ENCODE data around the gene TBATA. TPM values are rescaled to one million over a fixed set of nuclear protein-coding genes. Genes with fewer than 3 reads are reported as not detected.

The TBATA gene
- total and polyA plus RNA-seq, 2 of the 8 experiments (the other 6 are each of a cell fraction or from before 2014, with no cell fraction given) = not detected

- Histone ChIP-seq H2BK15ac (ENCODE audit: low read length) (no peak overlapping the region), H3K27me3 (replicated peaks in 1 of 4; ENCODE audit: control insufficient read depth in 3 of 4, extremely low read depth in 1 of 4, insufficient read depth in 3 of 4, low read length in 3 of 4) (peaks cover 0 to 2% (median 0%) of the 10 kb centered on the region in 4 experiments; a peak in 1 of 7 replicates), H3K23ac (ENCODE audit: insufficient read length) (no peak overlapping the region), H4K5ac (ENCODE audit: insufficient read length, low read depth, low read length) (no peak overlapping the region), H2AK5ac (ENCODE audit: low read depth, low read length) (no peak overlapping the region), H3K9me3 (ENCODE audit: insufficient read depth in 2 of 2, low read depth in 1 of 2, low read length in 1 of 2) (no peaks in the 10 kb centered on the region), H3K79me1 (ENCODE audit: low read depth, low read length) (no peaks in the 10 kb centered on the region), H3K56ac (replicated peaks; ENCODE audit: insufficient read length, low read depth, low read length) (no peak overlapping the region), H3K4ac (replicated peaks; ENCODE audit: insufficient read length, low read depth, low read length) (no peak overlapping the region), H3K23me2 (ENCODE audit: low read depth, low read length) (no peaks in the 10 kb centered on the region), H2BK5ac (ENCODE audit: low read depth, low read length) (no peak overlapping the region; the same call in 1 of the 2 replicates), H2BK12ac (ENCODE audit: low read depth, low read length) (no peak overlapping the region), H2BK120ac (replicated peaks; ENCODE audit: low read depth, low read length) (no peak overlapping the region), H3K27ac (ENCODE audit: low read depth, low read length) (no peak overlapping the region), H3K79me2 (ENCODE audit: control insufficient read depth in 1 of 2, insufficient read depth in 2 of 2, low read length in 2 of 2) (no peaks in the 10 kb centered on the region), H3K4me1 (replicated peaks in 1 of 4; ENCODE audit: control insufficient read depth in 3 of 4, insufficient read depth in 4 of 4, low read length in 3 of 4) (peaks cover 0 to 4% (median 0%) of the 10 kb centered on the region in 4 experiments; a peak in 1 of 7 replicates), H2AFZ (ENCODE audit: low read length) (no peak overlapping the region), H2BK20ac (ENCODE audit: low read length) (no peak overlapping the region), H4K20me1 (replicated peaks in 1 of 2; ENCODE audit: control insufficient read depth in 1 of 2, insufficient read depth in 2 of 2, low read length in 2 of 2) (no peaks in the 10 kb centered on the region), H4K91ac (replicated peaks; ENCODE audit: insufficient read length, low read length) (no peak overlapping the region), H3K36me3 (ENCODE audit: control insufficient read depth in 2 of 4, insufficient read depth in 4 of 4, low read length in 3 of 4) (no peaks in the 10 kb centered on the region; a peak in 1 of 8 replicates), H4K8ac (ENCODE audit: extremely low read depth, insufficient read depth, low read length) (no peak overlapping the region; the same call in 1 of the 2 replicates), H3K14ac (ENCODE audit: insufficient read length) (no peak overlapping the region), H3K4me2 (ENCODE audit: insufficient read depth in 1 of 2, low read depth in 2 of 2, low read length in 2 of 2) (no peak overlapping the region), H3K18ac (ENCODE audit: extremely low read depth, low read length) (no peak overlapping the region), H3K4me3 (ENCODE audit: extremely low read depth in 1 of 4, insufficient read depth in 2 of 4, low read depth in 3 of 4, low read length in 4 of 4) (no peak overlapping the region), H3K9ac (replicated peaks in 1 of 4; ENCODE audit: extremely low read depth in 1 of 4, low read depth in 3 of 4, low read length in 3 of 4) (no peak overlapping the region)
- TF ChIP-seq CBX8 (IDR thresholded peaks at IDR 0.05; ENCODE audit: borderline replicate concordance, low read depth, low read length) (no peak), PHF8 (conservative IDR thresholded peaks at IDR 0.05; ENCODE audit: low read depth, low read length) (no peak), GTF2F1 (IDR thresholded peaks at IDR 0.05; ENCODE audit: borderline replicate concordance, low read depth, low read length) (no peak)
- DNase-seq (ENCODE audit: low read depth in 1 of 2, low spot score in 2 of 2) (no peak), FAIRE-seq (no peak)
- POLR2A ChIA-PET (ENCODE audit: partially characterized antibody) = no interaction called here
- 89% methylated on average over 11 of the region's 12 CpGs; no CpG with 5 or more reads in 1 of the 2 experiments for WGBS, 2 experiments (ENCODE audit: extremely low coverage in 1 of 2, insufficient coverage in 1 of 2, insufficient read length in 1 of 2, insufficient replicate concordance in 2 of 2, low coverage in 1 of 2, low lambda C conversion rate in 2 of 2, missing lambda C conversion rate in 1 of 2)
- CTCF ChIA-PET (ENCODE audit: partially characterized antibody) = interaction anchor here (0.6 to 2.5 kb wide), 9 partner anchors 8 to 330 kb away, joined by 3 to 10 read pairs (median 3); no protein-coding TSS in a partner anchor
Observed at GRCh38 chr10:70740406-70741288, 44.5 kb downstream of the TBATA start.

Data from H1 (cell line).